Mammary epithelial cell (primary cell): Measurements from ENCODE around the gene ADGRE1.

ENCODE experiments used
- CTCF ChIP-seq, 2 donors: IDR thresholded peaks in 1 of 2; conservative IDR thresholded peaks in 1 of 2; 2 replicates each; pipeline ENCODE4 v1.5.1; 2011 to 2012; ENCODE audit warnings: inconsistent platforms in 2 of 2, low read length in 2 of 2, mild to moderate bottlenecking in 2 of 2, control low read depth in 1 of 2, low read depth in 1 of 2; ENCODE audit not compliant: insufficient read depth in 1 of 2; ENCODE audit errors: extremely low read depth in 1 of 2
- EZH2 ChIP-seq: IDR thresholded peaks from 2 replicates; pipeline ENCODE4 v1.6.1; 2012; ENCODE audit warnings: low read length, inconsistent platforms, borderline replicate concordance

GRCh38 chr19:6958791-6959190 lies 71.4 kb downstream of the ADGRE1 start:
- no peak for TF ChIP-seq CTCF (conservative IDR thresholded peaks at IDR 0.05 in 1 of 2, IDR thresholded peaks at IDR 0.05 in 1 of 2; ENCODE audit: extremely low read depth in 1 of 2, insufficient read depth in 1 of 2, low read depth in 1 of 2, low read length in 2 of 2)
- no peak for TF ChIP-seq EZH2
